ENCODE results near the gene DCLK1.

GRCh38 chr13:35983206-35983605 is 148.0 kb downstream of the DCLK1 start:
- TF ChIP-seq CTCF (IDR thresholded peaks at IDR 0.05) (no peak), POLR2AphosphoS5 (IDR thresholded peaks at IDR 0.05; ENCODE audit: insufficient read depth in 1 of 2, low read depth in 1 of 2) (no peak), POLR2A (IDR thresholded peaks at IDR 0.05) (no peak)

Data from vagina (tissue), 2 donors.